Transverse colon (tissue), 4 donors: ENCODE data around the gene FNIP2. TPM values are rescaled to one million over a fixed set of nuclear protein-coding genes. Genes with fewer than 3 reads are reported as not detected.

Experiments used
- DNase-seq: peaks from one replicate; pipeline ENCODE4 v3.0.0-alpha.2; 2019
- H3K27ac ChIP-seq, 4 donors: fragments of 200-600 bp; sonication (generic); 2 replicates each; pipeline ENCODE4 v1.5.1; 2016 to 2018; ENCODE audit warnings: inconsistent platforms in 4 of 4
- H3K27me3 ChIP-seq: fragments of 200-600 bp; sonication (generic); 2 replicates; pipeline ENCODE4 v1.5.1; 2017; ENCODE audit warnings: inconsistent platforms
- H3K36me3 ChIP-seq, 4 donors: fragments of 200-600 bp; sonication (generic); 2 replicates each; pipeline ENCODE4 v1.5.1; 2017 to 2019; ENCODE audit warnings: inconsistent platforms in 4 of 4
- H3K4me1 ChIP-seq, 4 donors: fragments of 200-600 bp; sonication (generic); 2 replicates each; pipeline ENCODE4 v1.5.1; 2017 to 2020; ENCODE audit warnings: inconsistent platforms in 4 of 4
- H3K4me3 ChIP-seq, 4 donors: fragments of 200-600 bp; sonication (generic); 1 replicate in 1 of 4; 2 replicates in 3 of 4; pipeline versions ENCODE4 v1.5.1 to v1.6.1; 2017 to 2019; ENCODE audit warnings: inconsistent platforms in 4 of 4
- H3K9me3 ChIP-seq, 2 donors: fragments of 200-600 bp; sonication (generic); 2 replicates each; pipeline ENCODE4 v1.5.1; 2017 to 2019; ENCODE audit warnings: inconsistent platforms in 2 of 2
- CTCF ChIP-seq, 5 experiments: fragments of 200-600 bp in 3 of 5; fragments of 450-650 bp in 2 of 5; sonication (generic) in 3 of 5; IDR thresholded peaks; 1 replicate in 2 of 5; 2 replicates in 3 of 5; pipeline ENCODE4 v1.5.1; 2016 to 2017; ENCODE audit warnings: antibody characterized with exemption in 5 of 5, inconsistent platforms in 3 of 5, mild to moderate bottlenecking in 2 of 5, moderate library complexity in 1 of 5
- EP300 ChIP-seq: sonication (generic); formaldehyde crosslinking; IDR thresholded peaks from one replicate; pipeline ENCODE4 v1.6.1; 2017; ENCODE audit warnings: antibody characterized with exemption, low read depth
- POLR2A ChIP-seq: fragments of 450-650 bp; IDR thresholded peaks from one replicate; pipeline ENCODE4 v1.6.1; 2016; ENCODE audit warnings: antibody characterized with exemption, mild to moderate bottlenecking, moderate library complexity
- POLR2AphosphoS5 ChIP-seq, 3 donors: sonication (generic); formaldehyde crosslinking; IDR thresholded peaks; one replicate each; pipeline ENCODE4 v1.6.1; 2016; ENCODE audit warnings: antibody characterized with exemption in 3 of 3
- WGBS, 2 donors: methylation state at CpG; one replicate each; pipeline ENCODE4 v1.1.5; 2018; ENCODE audit warnings: low coverage in 1 of 2; 5-methylcytosine and 5-hydroxymethylcytosine counted together
- in situ Hi-C, 4 donors: fragments of 200-750 bp; cut with MboI; loops; one replicate each; pipeline versions ENCODE4 v1.15.0 to v1.15.1; 2017; ENCODE audit warnings: low sequenced_read_pairs in 3 of 4, low pct_ligation_motif_present in 1 of 4, low pct_unique_long_range_greater_than_20kb in 1 of 4
- intact Hi-C: fragments of 100-400 bp; cut with DNase I; formaldehyde crosslinking; loops from one replicate; pipeline ENCODE4 v1.15.1; 2023; ENCODE audit warnings: low total_unique reads
- total RNA-seq, 4 donors: library from RNA; depleted of rRNA; stranded (reverse); fragments of >200 nt; gene quantifications; one replicate each; pipeline ENCODE4 v1.1.0, GENCODE V29; 2016

FNIP2 gene
- total RNA-seq, 4 donors from 2014 or later = 47.2 to 105 (median 64.0) TPM

GRCh38 chr4:158812133-158812532, 43.3 kb downstream of the FNIP2 start:
- WGBS, 2 donors = 69 to 82% methylated on average over 2 of the region's 2 CpGs
- Histone ChIP-seq H3K27ac (peak overlapping the region; percentile 85 to 90 (median 88)), H3K27me3 (no peaks in the 10 kb centered on the region), H3K4me3 (no peak overlapping the region), H3K36me3 (no peaks in the 10 kb centered on the region), H3K9me3 (no peaks in the 10 kb centered on the region), H3K4me1 (peaks cover 26 to 88% (median 60%) of the 10 kb centered on the region in 4 donors)
- TF ChIP-seq CTCF (IDR thresholded peaks at IDR 0.05) = no peak
- no peak for TF ChIP-seq POLR2AphosphoS5 (IDR thresholded peaks at IDR 0.05)
- TF ChIP-seq EP300 = no peak
- TF ChIP-seq POLR2A = no peak
- in situ Hi-C loops (no loop called here), intact Hi-C loops (loop anchor here (5.0 kb wide), 1 partner anchor 45 kb away; the partner anchor contains the start of gene FNIP2)
- no peak for DNase-seq

GRCh38 chr4:158812543-158812942, 43.7 kb downstream of the FNIP2 start:
- Histone ChIP-seq H3K27ac (peak overlapping the region; percentile 85 to 90 (median 88)), H3K4me1 (peaks cover 26 to 88% (median 59%) of the 10 kb centered on the region in 4 donors), H3K36me3 (no peaks in the 10 kb centered on the region), H3K4me3 (no peak overlapping the region), H3K27me3 (no peaks in the 10 kb centered on the region), H3K9me3 (no peaks in the 10 kb centered on the region)
- TF ChIP-seq CTCF (IDR thresholded peaks at IDR 0.05) = no peak
- in situ Hi-C loops = no loop called here
- intact Hi-C loops = loop anchor here (5.0 kb wide), 1 partner anchor 45 kb away; the partner anchor contains the start of gene FNIP2
- no peak for DNase-seq

- Histone ChIP-seq H3K27me3 (no peaks in the 10 kb centered on the region), H3K9me3 (no peaks in the 10 kb centered on the region), H3K4me1 (peaks cover 28 to 88% (median 59%) of the 10 kb centered on the region in 4 donors), H3K4me3 (no peak overlapping the region), H3K27ac (peak overlapping the region in 3 of 4 donors; percentile 85 to 90 (median 86)), H3K36me3 (no peaks in the 10 kb centered on the region)
- no peak for TF ChIP-seq CTCF (IDR thresholded peaks at IDR 0.05)
- 95 to 100% methylated on average over 2 to 3 of the region's 3 CpGs for WGBS, 2 donors
- no peak for DNase-seq
- in situ Hi-C loops (no loop called here), intact Hi-C loops (loop anchor here (5.0 kb wide), 1 partner anchor 46 kb away; the partner anchor contains the start of gene FNIP2)
Observed at GRCh38 chr4:158813113-158813512, 44.3 kb downstream of the FNIP2 start.

GRCh38 chr4:158814207-158814606, 45.4 kb downstream of the FNIP2 start:
- WGBS, 2 donors = 53 to 82% methylated on average over 3 of the region's 3 CpGs
- in situ Hi-C loops = no loop called here
- DNase-seq = no peak
- H3K4me3 ChIP-seq = no peak overlapping the region
- H3K27me3 ChIP-seq = no peaks in the 10 kb centered on the region
- no peaks in the 10 kb centered on the region for H3K36me3 ChIP-seq
- no peaks in the 10 kb centered on the region for H3K9me3 ChIP-seq
- peaks cover 32 to 88% (median 59%) of the 10 kb centered on the region in 4 donors for H3K4me1 ChIP-seq
- H3K27ac ChIP-seq = no peak overlapping the region
- intact Hi-C loops = loop anchor here (5.0 kb wide), 1 partner anchor 47 kb away; the partner anchor contains the start of gene FNIP2
- TF ChIP-seq POLR2AphosphoS5 (IDR thresholded peaks at IDR 0.05) (no peak), EP300 (no peak), POLR2A (no peak), CTCF (IDR thresholded peaks at IDR 0.05) (no peak)
